Fibroblast of villous mesenchyme (primary cell): ENCODE results near the gene POLE. TPM values are rescaled to one million over a fixed set of nuclear protein-coding genes. Genes with fewer than 3 reads are reported as not detected.

Experiments used
- DNase-seq: peaks from one replicate; pipeline ENCODE4 v3.0.0-alpha.2; 2010; ENCODE audit warnings: low read depth
- H3K4me3 ChIP-seq: 2 replicates; pipeline ENCODE4 v1.5.1; 2011; ENCODE audit warnings: low read depth, mild to moderate bottlenecking, low read length
- CTCF ChIP-seq: IDR thresholded peaks from 2 replicates; pipeline ENCODE4 v1.5.1; 2012; ENCODE audit warnings: low read depth, mild to moderate bottlenecking, low read length; ENCODE audit not compliant: insufficient read depth
- total RNA-seq: library from RNA; depleted of rRNA; stranded (reverse); fragments of >200 nt; gene quantifications from 2 replicates; pipeline ENCODE4 v1.2.3, GENCODE V29; 2012

POLE gene
- total RNA-seq, 1 donor = 26.3 TPM

GRCh38 chr12:132591107-132591935 is 95.8 kb downstream of the POLE start:
- no peak for DNase-seq
- no peak overlapping the region for H3K4me3 ChIP-seq
- no peak for TF ChIP-seq CTCF

GRCh38 chr12:132588821-132589669 is 98.1 kb downstream of the POLE start:
- TF ChIP-seq CTCF = no peak
- H3K4me3 ChIP-seq = no peak overlapping the region
- no peak for DNase-seq

GRCh38 chr12:132588319-132588718 is 98.8 kb downstream of the POLE start:
- DNase-seq = no peak
- H3K4me3 ChIP-seq = no peak overlapping the region
- no peak for TF ChIP-seq CTCF

- no peak for TF ChIP-seq CTCF
- H3K4me3 ChIP-seq = no peak overlapping the region
- DNase-seq = no peak
Measured at GRCh38 chr12:132587781-132588180, 99.4 kb downstream of the POLE start.

- no peak for DNase-seq
- H3K4me3 ChIP-seq = no peak overlapping the region
- no peak for TF ChIP-seq CTCF
Measured at GRCh38 chr12:132586929-132587328, 100.2 kb downstream of the POLE start.

GRCh38 chr12:132585177-132585576 is 102.0 kb downstream of the POLE start:
- no peak for TF ChIP-seq CTCF
- DNase-seq = no peak
- no peak overlapping the region for H3K4me3 ChIP-seq
